SU-DHL-6 (cell line): ENCODE results near the gene TOE1.
A peak's percentile ranks its signal among the peaks of the same experiment; 100 is the strongest.

Experiments
- H2AFZ ChIP-seq: fragments of 200-600 bp; sonication (generic); 2 replicates; pipeline ENCODE4 v1.6.1; 2014; ENCODE audit warnings: low read depth, mild to moderate bottlenecking, moderate library complexity, mixed read lengths, antibody characterized with exemption, low read length; ENCODE audit not compliant: severe bottlenecking
- H3F3A ChIP-seq: fragments of 200-600 bp; shearing (Covaris generic); 2 replicates; pipeline ENCODE4 v1.6.0; 2016; ENCODE audit warnings: antibody characterized with exemption, mild to moderate bottlenecking; ENCODE audit not compliant: insufficient read depth
- H3K27ac ChIP-seq: fragments of 200-600 bp; sonication (generic); 2 replicates; pipeline ENCODE4 v1.5.1; 2016; ENCODE audit warnings: low read depth, mild to moderate bottlenecking, low read length, moderate library complexity, mixed read lengths
- H3K27me3 ChIP-seq: fragments of 200-600 bp; sonication (generic), shearing (Covaris generic); 2 replicates; pipeline ENCODE4 v1.6.0; 2014; ENCODE audit warnings: mild to moderate bottlenecking, low read length
- H3K36me3 ChIP-seq: fragments of 200-600 bp; sonication (generic); 2 replicates; pipeline ENCODE4 v1.6.1; 2014; ENCODE audit warnings: mild to moderate bottlenecking, low read length, mixed read lengths
- H3K4me2 ChIP-seq: fragments of 300-600, 200-600 bp; shearing (Covaris generic), sonication (generic); 2 replicates; pipeline ENCODE4 v1.6.0; 2014; ENCODE audit warnings: low read length, low read depth, mild to moderate bottlenecking; ENCODE audit not compliant: poor library complexity, severe bottlenecking
- H3K4me3 ChIP-seq: fragments of 200-600 bp; sonication (generic); 2 replicates; pipeline ENCODE4 v1.5.1; 2014; ENCODE audit warnings: antibody characterized with exemption, low read length, mild to moderate bottlenecking, mixed read lengths; ENCODE audit not compliant: insufficient read depth, poor library complexity, severe bottlenecking
- H3K79me2 ChIP-seq: fragments of 200-600 bp; sonication (generic); 2 replicates; pipeline ENCODE4 v1.6.1; 2014; ENCODE audit warnings: mild to moderate bottlenecking, low read length, moderate library complexity; ENCODE audit not compliant: insufficient read depth
- H3K9ac ChIP-seq: fragments of 200-600 bp; sonication (generic); 2 replicates; pipeline ENCODE4 v1.7.0; 2014; ENCODE audit warnings: mild to moderate bottlenecking, low read length
- H3K9me2 ChIP-seq: fragments of 200-600 bp; sonication (generic); replicated peaks from 2 replicates; pipeline ENCODE4 v1.6.1; 2014; ENCODE audit warnings: low read length; ENCODE audit not compliant: insufficient read depth
- H3K9me3 ChIP-seq: fragments of 200-600 bp; sonication (generic); 2 replicates; pipeline ENCODE4 v1.6.1; 2014; ENCODE audit warnings: low read length, mixed read lengths; ENCODE audit not compliant: insufficient read depth
- H4K20me1 ChIP-seq: fragments of 200-600 bp; sonication (generic); 2 replicates; pipeline ENCODE4 v1.6.1; 2014; ENCODE audit warnings: low read depth, mild to moderate bottlenecking, antibody characterized with exemption, low read length, moderate library complexity, mixed read lengths
- EZH2phosphoT487 ChIP-seq: fragments of 200-600 bp; sonication (generic), shearing (Covaris generic); conservative IDR thresholded peaks from 2 replicates; pipeline ENCODE4 v1.6.1; 2018; ENCODE audit warnings: mild to moderate bottlenecking, antibody characterized with exemption, low read length, moderate library complexity, mixed read lengths
- TF ChIP-seq, protein P1 (sequence below): fragments of 200-600 bp; sonication (generic); IDR thresholded peaks from one replicate; pipeline ENCODE4 v1.5.1; 2017; ENCODE audit warnings: antibody characterized with exemption, mild to moderate bottlenecking, low read length, moderate library complexity; ENCODE audit not compliant: insufficient read depth, poor library complexity, severe bottlenecking

Gene TOE1

DNA sequence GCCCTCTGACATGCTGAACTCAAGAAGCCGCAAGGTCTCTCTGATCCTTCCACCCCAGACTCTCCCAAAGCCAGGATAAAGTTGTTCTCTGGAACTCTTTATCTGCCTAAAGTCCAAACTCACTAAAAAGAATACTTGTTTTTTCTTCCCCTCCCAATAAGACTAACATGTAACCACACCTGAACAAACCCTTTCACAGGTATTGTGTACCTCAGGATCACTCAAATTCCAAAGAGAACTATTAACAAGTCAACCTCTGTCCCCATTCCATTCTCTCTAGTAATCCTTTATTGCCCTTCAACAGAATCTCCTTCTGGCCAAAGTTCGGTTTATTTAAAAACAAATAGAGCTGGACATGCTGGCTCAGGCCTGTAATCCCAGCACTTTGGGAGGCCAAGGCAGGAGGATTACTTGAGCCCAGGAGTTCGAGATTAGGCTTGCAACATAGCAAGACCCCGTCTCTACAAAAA lies 4.1 kb upstream of the TOE1 start:
- H3K9me3 ChIP-seq: no peaks in the 10 kb centered on the region
- no peaks in the 10 kb centered on the region for H3K27me3 ChIP-seq
- peaks cover 15% of the 10 kb centered on the region for H3K79me2 ChIP-seq
- no peak overlapping the region for H3K9ac ChIP-seq
- H4K20me1 ChIP-seq: no peaks in the 10 kb centered on the region
- no peak overlapping the region for H2AFZ ChIP-seq
- no peaks in the 10 kb centered on the region for H3K36me3 ChIP-seq
- H3K4me2 ChIP-seq: no peak overlapping the region
- TF ChIP-seq, protein P1, sequence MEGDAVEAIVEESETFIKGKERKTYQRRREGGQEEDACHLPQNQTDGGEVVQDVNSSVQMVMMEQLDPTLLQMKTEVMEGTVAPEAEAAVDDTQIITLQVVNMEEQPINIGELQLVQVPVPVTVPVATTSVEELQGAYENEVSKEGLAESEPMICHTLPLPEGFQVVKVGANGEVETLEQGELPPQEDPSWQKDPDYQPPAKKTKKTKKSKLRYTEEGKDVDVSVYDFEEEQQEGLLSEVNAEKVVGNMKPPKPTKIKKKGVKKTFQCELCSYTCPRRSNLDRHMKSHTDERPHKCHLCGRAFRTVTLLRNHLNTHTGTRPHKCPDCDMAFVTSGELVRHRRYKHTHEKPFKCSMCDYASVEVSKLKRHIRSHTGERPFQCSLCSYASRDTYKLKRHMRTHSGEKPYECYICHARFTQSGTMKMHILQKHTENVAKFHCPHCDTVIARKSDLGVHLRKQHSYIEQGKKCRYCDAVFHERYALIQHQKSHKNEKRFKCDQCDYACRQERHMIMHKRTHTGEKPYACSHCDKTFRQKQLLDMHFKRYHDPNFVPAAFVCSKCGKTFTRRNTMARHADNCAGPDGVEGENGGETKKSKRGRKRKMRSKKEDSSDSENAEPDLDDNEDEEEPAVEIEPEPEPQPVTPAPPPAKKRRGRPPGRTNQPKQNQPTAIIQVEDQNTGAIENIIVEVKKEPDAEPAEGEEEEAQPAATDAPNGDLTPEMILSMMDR: no peak
- TF ChIP-seq EZH2phosphoT487: no peak
- H3F3A ChIP-seq: peaks cover 12% of the 10 kb centered on the region
- no peaks in the 10 kb centered on the region for H3K9me2 ChIP-seq
- H3K4me3 ChIP-seq: no peak overlapping the region
- H3K27ac ChIP-seq: no peak overlapping the region

DNA sequence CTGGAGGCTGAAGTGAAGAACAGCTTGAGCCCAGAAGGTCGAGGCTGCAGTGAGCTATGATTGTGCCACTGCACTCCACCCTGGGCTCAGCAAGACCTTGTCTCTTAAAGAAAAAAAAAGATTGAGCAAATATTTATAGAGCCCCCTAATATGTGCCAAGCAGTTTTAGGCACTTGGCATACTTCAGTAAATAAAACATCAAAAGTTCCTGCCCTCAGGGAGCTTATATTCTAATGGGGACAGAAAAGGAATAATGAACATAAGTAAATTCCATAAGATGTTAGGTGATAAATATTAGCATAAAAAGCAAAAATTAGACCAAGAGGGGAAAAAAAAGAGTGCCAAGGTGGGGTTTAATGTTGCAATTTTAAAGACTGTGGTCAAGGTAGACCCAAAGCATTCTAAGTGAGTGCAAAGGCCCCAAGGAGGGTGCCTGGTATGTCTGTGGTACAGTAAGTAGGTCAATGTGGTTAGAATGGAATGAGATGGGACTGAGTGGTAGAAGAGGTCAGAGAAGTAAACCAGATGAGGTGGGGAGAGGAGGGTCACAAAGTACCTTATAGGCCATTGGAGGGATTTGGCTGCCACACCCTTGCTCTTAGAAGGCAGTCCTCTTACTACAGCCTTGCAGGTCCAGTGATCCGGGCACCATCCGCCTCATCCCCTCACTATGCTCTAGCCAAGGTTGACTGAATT lies 2.2 kb upstream of the TOE1 start:
- TF ChIP-seq, protein P1: no peak
- no peak for TF ChIP-seq EZH2phosphoT487
- 0 out of 2 replicates have a peak, but pooled peaks cover 3% of the 10 kb centered on the region for H3K36me3 ChIP-seq
- no peaks in the 10 kb centered on the region for H4K20me1 ChIP-seq
- H3K4me2 ChIP-seq: no peak overlapping the region
- no peaks in the 10 kb centered on the region for H3K9me3 ChIP-seq
- no peak overlapping the region for H2AFZ ChIP-seq
- no peaks in the 10 kb centered on the region for H3K9me2 ChIP-seq
- H3F3A ChIP-seq: peaks cover 12% of the 10 kb centered on the region
- H3K4me3 ChIP-seq: no peak overlapping the region
- H3K9ac ChIP-seq: no peak overlapping the region
- H3K27me3 ChIP-seq: no peaks in the 10 kb centered on the region
- no peak overlapping the region for H3K27ac ChIP-seq
- peaks cover 27% of the 10 kb centered on the region for H3K79me2 ChIP-seq

DNA sequence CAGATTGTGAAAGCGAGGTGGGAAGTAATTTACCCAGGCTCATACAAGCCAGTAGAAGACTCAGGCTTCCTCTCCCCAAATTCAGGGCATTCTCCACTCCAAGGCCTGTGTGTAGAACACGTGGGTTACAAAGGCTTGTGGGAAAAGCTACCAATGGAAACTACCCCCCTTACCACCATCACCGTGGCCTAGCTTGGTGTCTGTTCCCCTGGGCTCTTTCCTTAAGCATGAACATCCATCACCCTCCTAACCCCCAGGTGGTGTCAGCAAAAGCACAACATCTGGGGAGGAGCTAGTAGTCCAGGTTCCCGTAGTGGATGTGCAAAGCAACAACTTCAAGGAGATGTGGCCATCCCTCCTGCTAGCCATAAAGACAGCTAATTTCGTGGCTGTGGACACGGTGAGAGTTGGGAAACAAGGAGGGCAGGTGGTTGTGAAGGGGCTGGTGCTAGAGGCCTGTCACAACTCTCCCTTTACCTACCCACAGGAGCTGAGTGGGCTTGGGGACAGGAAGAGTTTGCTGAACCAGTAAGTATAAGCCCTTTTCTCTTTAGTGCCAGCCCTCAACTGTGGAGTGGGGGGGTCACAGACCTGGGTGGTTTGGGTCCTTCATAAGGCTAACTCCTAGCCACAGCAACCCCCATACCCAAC lies 971 bp downstream of the TOE1 start:
- peaks cover 8% of the 10 kb centered on the region; the same call in 1 of the 2 replicates for H3K36me3 ChIP-seq
- TF ChIP-seq, protein P1: no peak
- TF ChIP-seq EZH2phosphoT487: no peak
- peak overlapping the region; percentile 65 for H3K4me3 ChIP-seq
- no peaks in the 10 kb centered on the region for H3K27me3 ChIP-seq
- H3K4me2 ChIP-seq: peak overlapping the region; percentile 76
- H3K9me3 ChIP-seq: no peaks in the 10 kb centered on the region
- peaks cover 15% of the 10 kb centered on the region for H3F3A ChIP-seq
- H3K9ac ChIP-seq: peak overlapping the region; percentile 99
- H2AFZ ChIP-seq: no peak overlapping the region
- no peaks in the 10 kb centered on the region for H3K9me2 ChIP-seq
- H4K20me1 ChIP-seq: no peaks in the 10 kb centered on the region
- peaks cover 27% of the 10 kb centered on the region for H3K79me2 ChIP-seq
- H3K27ac ChIP-seq: peak overlapping the region; percentile 64
